Astrocyte (in vitro differentiated cells and primary cell): Measurements from ENCODE around the gene TMEM141.
"Not testable (repeated sequence)": the region's sequence is repeated elsewhere in the genome, so short reads cannot be mapped to it uniquely, and the experiment has no call there.

ENCODE experiments used
- EZH2 ChIP-seq: IDR thresholded peaks from 2 replicates; pipeline ENCODE4 v1.6.1; 2012; ENCODE audit warnings: mild to moderate bottlenecking, low read length, inconsistent platforms; ENCODE audit not compliant: insufficient read depth
- TF ChIP-seq, protein P1 (sequence below): IDR thresholded peaks from 2 replicates; pipeline ENCODE4 v1.5.1; 2011; ENCODE audit warnings: low read depth, mild to moderate bottlenecking, inconsistent platforms, low read length, moderate library complexity; ENCODE audit not compliant: insufficient read depth

DNA sequence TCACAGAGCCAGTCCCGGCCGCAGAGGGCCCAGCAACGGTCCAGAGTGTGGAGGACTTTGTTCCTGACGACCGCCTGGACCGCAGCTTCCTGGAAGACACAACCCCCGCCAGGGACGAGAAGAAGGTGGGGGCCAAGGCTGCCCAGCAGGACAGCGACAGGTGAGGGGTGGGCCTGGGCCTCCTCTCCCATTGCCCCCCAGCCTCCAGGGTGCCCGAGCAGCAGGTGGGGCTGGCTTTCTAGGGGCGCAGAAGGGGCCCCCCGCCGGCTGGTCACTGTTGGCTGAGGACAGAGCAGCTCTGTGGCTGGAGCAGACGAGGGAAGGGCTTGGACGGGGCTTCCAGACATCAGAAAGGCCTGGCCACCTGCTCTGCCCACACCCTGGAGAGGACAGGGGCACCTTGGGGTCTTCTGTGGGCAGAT lies 46.7 kb downstream of the TMEM141 start:
- TF ChIP-seq, protein P1, sequence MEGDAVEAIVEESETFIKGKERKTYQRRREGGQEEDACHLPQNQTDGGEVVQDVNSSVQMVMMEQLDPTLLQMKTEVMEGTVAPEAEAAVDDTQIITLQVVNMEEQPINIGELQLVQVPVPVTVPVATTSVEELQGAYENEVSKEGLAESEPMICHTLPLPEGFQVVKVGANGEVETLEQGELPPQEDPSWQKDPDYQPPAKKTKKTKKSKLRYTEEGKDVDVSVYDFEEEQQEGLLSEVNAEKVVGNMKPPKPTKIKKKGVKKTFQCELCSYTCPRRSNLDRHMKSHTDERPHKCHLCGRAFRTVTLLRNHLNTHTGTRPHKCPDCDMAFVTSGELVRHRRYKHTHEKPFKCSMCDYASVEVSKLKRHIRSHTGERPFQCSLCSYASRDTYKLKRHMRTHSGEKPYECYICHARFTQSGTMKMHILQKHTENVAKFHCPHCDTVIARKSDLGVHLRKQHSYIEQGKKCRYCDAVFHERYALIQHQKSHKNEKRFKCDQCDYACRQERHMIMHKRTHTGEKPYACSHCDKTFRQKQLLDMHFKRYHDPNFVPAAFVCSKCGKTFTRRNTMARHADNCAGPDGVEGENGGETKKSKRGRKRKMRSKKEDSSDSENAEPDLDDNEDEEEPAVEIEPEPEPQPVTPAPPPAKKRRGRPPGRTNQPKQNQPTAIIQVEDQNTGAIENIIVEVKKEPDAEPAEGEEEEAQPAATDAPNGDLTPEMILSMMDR: not testable (repeated sequence)
- TF ChIP-seq EZH2: not testable (repeated sequence)
